B cell (primary cell): ENCODE results near the gene FOXP3. TPM values are rescaled to one million over a fixed set of nuclear protein-coding genes. Genes with fewer than 3 reads are reported as not detected.
"Not testable (repeated sequence)": the region's sequence is repeated elsewhere in the genome, so short reads cannot be mapped to it uniquely, and the experiment has no call there.

Source experiments
- ATAC-seq: fragments of 200-7000 bp; cut with Tn5 transposase; one replicate; pipeline ENCODE4 v1.10.0; 2021; ENCODE audit warnings: low read depth, mild to moderate bottlenecking, moderate number of reproducible peaks, moderate library complexity
- CTCF ChIA-PET: fragments of 350-600 bp; sonication (Branson Sonifier 250); formaldehyde crosslinking; loops from one replicate; lab custom pipeline; 2021; ENCODE audit warnings: antibody characterized with exemption, inconsistent platforms; lab: Charles Lee
- POLR2A ChIA-PET: fragments of 350-600 bp; sonication (Branson Sonifier 250); formaldehyde crosslinking; loops from one replicate; lab custom pipeline; 2021; ENCODE audit warnings: antibody characterized with exemption; lab: Charles Lee
- DNase-seq: peaks from one replicate; pipeline ENCODE4 v3.0.0; 2013
- H2AFZ ChIP-seq: 2 replicates; pipeline ENCODE4 v1.6.1; 2012; ENCODE audit warnings: mild to moderate bottlenecking, low read depth, low read length; ENCODE audit not compliant: insufficient read depth, poor library complexity, severe bottlenecking
- H3K27ac ChIP-seq, 2 donors: 1 replicate in 1 of 2; 2 replicates in 1 of 2; pipeline ENCODE4 v1.5.1; 2012 to 2013; ENCODE audit warnings: low read length in 2 of 2, mild to moderate bottlenecking in 2 of 2, moderate library complexity in 1 of 2
- H3K27me3 ChIP-seq, 4 experiments: fragments of 200-600 bp in 1 of 4; sonication (generic) in 1 of 4; replicated peaks in 1 of 4; 1 replicate in 2 of 4; 2 replicates in 2 of 4; pipeline versions ENCODE4 v1.6.1 to v1.7.0; 2013 to 2016; ENCODE audit warnings: low read length in 3 of 4, mild to moderate bottlenecking in 2 of 4, mixed read lengths in 1 of 4, moderate library complexity in 1 of 4; ENCODE audit not compliant: insufficient read depth in 4 of 4, control insufficient read depth in 3 of 4; ENCODE audit errors: control extremely low read depth in 1 of 4
- H3K36me3 ChIP-seq, 2 experiments: replicated peaks in 1 of 2; 1 replicate in 1 of 2; 2 replicates in 1 of 2; pipeline versions ENCODE4 v1.6.1 to v1.7.1; 2013; ENCODE audit warnings: low read length in 1 of 2; ENCODE audit not compliant: insufficient read depth in 2 of 2, control insufficient read depth in 1 of 2; ENCODE audit errors: control extremely low read depth in 1 of 2, extremely low read depth in 1 of 2
- H3K4me1 ChIP-seq, 2 donors: fragments of 200-600 bp in 1 of 2; sonication (generic) in 1 of 2; 1 replicate in 1 of 2; 2 replicates in 1 of 2; pipeline versions ENCODE4 v1.5.1 to v1.6.1; 2013 to 2017; ENCODE audit warnings: low read length in 2 of 2; ENCODE audit not compliant: control insufficient read depth in 2 of 2, insufficient read depth in 2 of 2
- H3K4me2 ChIP-seq: replicated peaks from 2 replicates; pipeline ENCODE3; 2012; ENCODE audit warnings: mild to moderate bottlenecking, low read depth, low read length; ENCODE audit not compliant: poor library complexity, severe bottlenecking
- H3K4me3 ChIP-seq, 5 experiments: fragments of 200-600 bp in 1 of 5; sonication (generic) in 1 of 5; 1 replicate in 3 of 5; 2 replicates in 2 of 5; pipeline versions ENCODE4 v1.5.1 to v1.7.0; 2011 to 2016; ENCODE audit warnings: low read length in 4 of 5, mild to moderate bottlenecking in 4 of 5, low read depth in 2 of 5, control low read depth in 1 of 5, moderate library complexity in 1 of 5; ENCODE audit not compliant: insufficient read depth in 1 of 5; ENCODE audit errors: control extremely low read depth in 1 of 5, extremely low read depth in 1 of 5
- H3K79me2 ChIP-seq: fragments of 200-600 bp; sonication (generic); one replicate; pipeline ENCODE4 v1.6.0; 2016; ENCODE audit warnings: low read length; ENCODE audit not compliant: control insufficient read depth, insufficient read depth
- H3K9ac ChIP-seq: fragments of 200-600 bp; sonication (generic); 2 replicates; pipeline ENCODE4 v1.6.1; 2017; ENCODE audit warnings: mild to moderate bottlenecking, low read length, moderate library complexity
- H3K9me3 ChIP-seq, 3 donors: one replicate each; pipeline versions ENCODE4 v1.6.1 to v1.7.1; 2013; ENCODE audit warnings: low read length in 2 of 3; ENCODE audit not compliant: control insufficient read depth in 2 of 3, insufficient read depth in 1 of 3; ENCODE audit errors: control extremely low read depth in 1 of 3
- H4K20me1 ChIP-seq: 2 replicates; pipeline ENCODE4 v1.6.0; 2012; ENCODE audit warnings: mild to moderate bottlenecking, low read length; ENCODE audit not compliant: insufficient read depth, control insufficient read depth, poor library complexity, severe bottlenecking
- H3K27ac Mint-ChIP-seq: one replicate; pipeline ENCODE4 v1.8.0; 2021; ENCODE audit warnings: mixed read lengths
- H3K27me3 Mint-ChIP-seq: one replicate; pipeline ENCODE4 v1.8.0; 2021; ENCODE audit warnings: mixed read lengths
- H3K4me1 Mint-ChIP-seq: one replicate; pipeline ENCODE4 v1.8.0; 2021; ENCODE audit warnings: mixed read lengths
- H3K4me3 Mint-ChIP-seq: one replicate; pipeline ENCODE4 v1.8.0; 2021; ENCODE audit warnings: mixed read lengths
- H3K9me3 Mint-ChIP-seq: one replicate; pipeline ENCODE4 v1.8.0; 2022; ENCODE audit warnings: mixed read lengths; ENCODE audit not compliant: insufficient read depth
- EZH2 ChIP-seq: IDR thresholded peaks from 2 replicates; pipeline ENCODE4 v1.6.1; 2012; ENCODE audit warnings: borderline replicate concordance, low read depth, mild to moderate bottlenecking, moderate library complexity, low read length; ENCODE audit not compliant: insufficient read depth, poor library complexity, severe bottlenecking
- WGBS: methylation state at CpG from one replicate; pipeline ENCODE4 v1.1.5; 2013; ENCODE audit warnings: missing lambda C conversion rate; ENCODE audit not compliant: insufficient coverage; 5-methylcytosine and 5-hydroxymethylcytosine counted together
- intact Hi-C: fragments of 100-400 bp; cut with micrococcal nuclease; formaldehyde crosslinking; loops from one replicate; pipeline ENCODE4 v1.10.0; 2022
- polyA plus RNA-seq: library from polyadenylated mRNA; depleted of rRNA; stranded (reverse); fragments of >200 nt; gene quantifications from 2 replicates; pipeline ENCODE4 v1.2.3, GENCODE V29; 2012
- total RNA-seq, 2 donors: library from RNA; stranded (reverse); fragments of 120-200 nt in 1 of 2; gene quantifications; 1 replicate in 1 of 2; 2 replicates in 1 of 2; pipeline versions ENCODE4 v1.2.3 to v1.2.4, GENCODE V29; 2013 to 2022
- TF ChIP-seq, protein P1 (sequence below): fragments of 200-600 bp; IDR thresholded peaks from one replicate; pipeline ENCODE4 v1.8.0; 2022; ENCODE audit warnings: antibody characterized with exemption, mild to moderate bottlenecking

The FOXP3 gene
- total and polyA plus RNA-seq, 2 donors (not counting 1 experiment from before 2014, with no cell fraction given) = 0.03 TPM; not detected in 1

DNA sequence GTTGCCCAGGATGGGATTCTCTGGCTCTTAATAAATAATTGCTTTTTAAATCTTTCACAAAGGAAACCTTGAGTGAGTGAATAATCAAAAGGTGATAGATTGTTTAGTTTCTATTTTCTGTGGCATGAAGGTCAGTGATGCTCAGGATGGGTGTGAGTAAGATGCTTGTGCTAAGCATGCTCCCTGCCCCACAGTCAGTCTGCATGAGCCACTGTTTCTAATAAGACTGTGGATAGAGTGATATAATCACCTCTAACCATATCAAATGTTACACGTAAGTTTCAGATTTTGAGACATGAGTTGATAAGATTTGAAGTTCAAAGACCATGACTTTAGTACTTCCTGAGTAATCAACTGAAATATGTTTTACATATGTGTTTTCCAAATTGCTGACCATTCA lies 36.2 kb upstream of the FOXP3 start:
- intact Hi-C loops = no loop called here
- Histone ChIP-seq H4K20me1 (no peaks in the 10 kb centered on the region), H3K27ac (no peak overlapping the region), H3K27me3 (no peaks in the 10 kb centered on the region), H3K36me3 (no peaks in the 10 kb centered on the region), H2AFZ (no peak overlapping the region), H3K9me3 (no peaks in the 10 kb centered on the region), H3K79me2 (no peaks in the 10 kb centered on the region), H3K4me1 (no peaks in the 10 kb centered on the region), H3K4me3 (no peak overlapping the region), H3K9ac (no peak overlapping the region), H3K4me2 (no peak overlapping the region)
- no peaks in the 10 kb centered on the region for H3K9me3 Mint-ChIP-seq
- WGBS = no CpG with 5 or more reads among the region's 1 CpG
- H3K27me3 Mint-ChIP-seq = peaks cover 3% of the 10 kb centered on the region
- DNase-seq (no peak), ATAC-seq (no peak)
- ChIA-PET POLR2A (no interaction called here), CTCF (interaction anchor here (0.7 kb wide), 1 partner anchor 9 kb away, joined by 3 read pairs; no protein-coding TSS in a partner anchor)
- TF ChIP-seq, protein P1, sequence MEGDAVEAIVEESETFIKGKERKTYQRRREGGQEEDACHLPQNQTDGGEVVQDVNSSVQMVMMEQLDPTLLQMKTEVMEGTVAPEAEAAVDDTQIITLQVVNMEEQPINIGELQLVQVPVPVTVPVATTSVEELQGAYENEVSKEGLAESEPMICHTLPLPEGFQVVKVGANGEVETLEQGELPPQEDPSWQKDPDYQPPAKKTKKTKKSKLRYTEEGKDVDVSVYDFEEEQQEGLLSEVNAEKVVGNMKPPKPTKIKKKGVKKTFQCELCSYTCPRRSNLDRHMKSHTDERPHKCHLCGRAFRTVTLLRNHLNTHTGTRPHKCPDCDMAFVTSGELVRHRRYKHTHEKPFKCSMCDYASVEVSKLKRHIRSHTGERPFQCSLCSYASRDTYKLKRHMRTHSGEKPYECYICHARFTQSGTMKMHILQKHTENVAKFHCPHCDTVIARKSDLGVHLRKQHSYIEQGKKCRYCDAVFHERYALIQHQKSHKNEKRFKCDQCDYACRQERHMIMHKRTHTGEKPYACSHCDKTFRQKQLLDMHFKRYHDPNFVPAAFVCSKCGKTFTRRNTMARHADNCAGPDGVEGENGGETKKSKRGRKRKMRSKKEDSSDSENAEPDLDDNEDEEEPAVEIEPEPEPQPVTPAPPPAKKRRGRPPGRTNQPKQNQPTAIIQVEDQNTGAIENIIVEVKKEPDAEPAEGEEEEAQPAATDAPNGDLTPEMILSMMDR = no peak
- no peak for TF ChIP-seq EZH2
- H3K4me1 Mint-ChIP-seq = no peaks in the 10 kb centered on the region
- no peak overlapping the region for H3K4me3 Mint-ChIP-seq
- H3K27ac Mint-ChIP-seq = no peak overlapping the region

- H3K27me3 ChIP-seq, intact Hi-C loops, H3K4me1 ChIP-seq, H3K27ac Mint-ChIP-seq, H3K9me3 ChIP-seq, H3K4me2 ChIP-seq, H4K20me1 ChIP-seq, H3K36me3 ChIP-seq, ATAC-seq, H3K9me3 Mint-ChIP-seq, POLR2A ChIA-PET, H3K4me3 Mint-ChIP-seq, H3K79me2 ChIP-seq, H3K4me1 Mint-ChIP-seq, H3K9ac ChIP-seq, H3K4me3 ChIP-seq, H2AFZ ChIP-seq, CTCF ChIA-PET, H3K27ac ChIP-seq, H3K27me3 Mint-ChIP-seq, DNase-seq: not testable (repeated sequence)
- 100% methylated on average over 3 of the region's 5 CpGs for WGBS
Measured at GRCh38 chrX:49299293-49299692, 34.8 kb upstream of the FOXP3 start.
